H1 (cell line): ENCODE data around the gene CAMTA1. TPM values are rescaled to one million over a fixed set of nuclear protein-coding genes. Genes with fewer than 3 reads are reported as not detected.

Experiments
- RXRA ChIP-seq: IDR thresholded peaks from 2 replicates; pipeline ENCODE4 v1.6.1; 2011; ENCODE audit warnings: low read depth, mild to moderate bottlenecking, low read length, moderate library complexity; ENCODE audit not compliant: insufficient read depth
- polyA plus RNA-seq, 7 experiments: library from polyadenylated mRNA; depleted of rRNA in 3 of 7; stranded (reverse) in 5 of 7; unstranded in 2 of 7; fragments of >200 nt in 5 of 7; fragments of 200-250 nt in 2 of 7; gene quantifications; 1 replicate in 5 of 7; 2 replicates in 1 of 7; 4 replicates in 1 of 7; pipeline versions ENCODE4 v1.2.1 to v1.2.3, GENCODE V29; 2011 to 2013; ENCODE audit warnings: missing spikeins in 2 of 7, mixed read lengths in 2 of 7
- total RNA-seq: library from RNA; stranded (reverse); fragmentation: NEBNext Ultra II Directional; extraction: Animal tissue kit (Norgen Biotek cat#: 25700); gene quantifications from 2 replicates; pipeline ENCODE4 v1.2.1, GENCODE V29; 2021

The CAMTA1 gene
- total and polyA plus RNA-seq, 2 of the 8 experiments (the other 6 are each of a cell fraction or from before 2014, with no cell fraction given), result 65.0 to 119 TPM

- TF ChIP-seq RXRA, result no peak
These were observed 443.2 kb downstream of the CAMTA1 start (continued) for GRCh38 chr1:7228252-7228961.
